Stimulated activated memory B cell treated with anti-CD40 and anti-IgM and Interleukin-4, amounts not matched to agents 10 μg/mL and 1 μg/mL and 100 μg/mL, for 72 hours (primary cell): Measurements from ENCODE around the gene ECE2.
"Not testable (repeated sequence)": the region's sequence is repeated elsewhere in the genome, so short reads cannot be mapped to it uniquely, and the experiment has no call there.

ENCODE experiments used
- ATAC-seq: fragments of 150-1000 bp; cut with Tn5 transposase; 2 replicates; pipeline ENCODE4 v1.10.0; 2021
- H3K27ac Mint-ChIP-seq: one replicate; pipeline ENCODE4 v1.8.0; 2022; ENCODE audit warnings: mild to moderate bottlenecking, mixed read lengths
- H3K27me3 Mint-ChIP-seq: one replicate; pipeline ENCODE4 v1.8.0; 2022; ENCODE audit warnings: mixed read lengths
- H3K36me3 Mint-ChIP-seq: one replicate; pipeline ENCODE4 v1.8.0; 2022; ENCODE audit warnings: mixed read lengths
- H3K4me1 Mint-ChIP-seq: one replicate; pipeline ENCODE4 v1.8.0; 2022; ENCODE audit warnings: mixed read lengths
- H3K4me3 Mint-ChIP-seq: one replicate; pipeline ENCODE4 v1.8.0; 2022; ENCODE audit warnings: mild to moderate bottlenecking, moderate library complexity, mixed read lengths
- H3K9me3 Mint-ChIP-seq: one replicate; pipeline ENCODE4 v1.8.0; 2022; ENCODE audit warnings: mixed read lengths

Gene ECE2

GRCh38 chr3:184332370-184333090 is 56.7 kb downstream of the ECE2 start:
- Mint-ChIP-seq H3K36me3 (peaks cover 59% of the 10 kb centered on the region), H3K27me3 (peaks cover 4% of the 10 kb centered on the region), H3K9me3 (no peaks in the 10 kb centered on the region), H3K4me1 (peaks cover 41% of the 10 kb centered on the region), H3K4me3 (no peak overlapping the region), H3K27ac (peak overlapping the region; percentile 36)
- ATAC-seq = no peak

GRCh38 chr3:184333190-184333589 is 57.4 kb downstream of the ECE2 start:
- no peak for ATAC-seq
- Mint-ChIP-seq H3K27me3 (peaks cover 11% of the 10 kb centered on the region), H3K27ac (peak overlapping the region; percentile 36), H3K36me3 (peaks cover 52% of the 10 kb centered on the region), H3K4me3 (no peak overlapping the region), H3K9me3 (no peaks in the 10 kb centered on the region), H3K4me1 (peaks cover 48% of the 10 kb centered on the region)

- ATAC-seq = no peak
- Mint-ChIP-seq H3K27me3 (peaks cover 14% of the 10 kb centered on the region), H3K4me3 (no peak overlapping the region), H3K27ac (peak overlapping the region; percentile 36), H3K4me1 (peaks cover 51% of the 10 kb centered on the region), H3K36me3 (peaks cover 47% of the 10 kb centered on the region), H3K9me3 (no peaks in the 10 kb centered on the region)
Observed at GRCh38 chr3:184333700-184334099, 57.9 kb downstream of the ECE2 start.

- Mint-ChIP-seq H3K27me3 (peaks cover 14% of the 10 kb centered on the region), H3K4me1 (peaks cover 54% of the 10 kb centered on the region), H3K36me3 (peaks cover 43% of the 10 kb centered on the region), H3K4me3 (no peak overlapping the region), H3K9me3 (no peaks in the 10 kb centered on the region), H3K27ac (peak overlapping the region; percentile 36)
- ATAC-seq = no peak
Observed at GRCh38 chr3:184334470-184335158, 58.8 kb downstream of the ECE2 start.

- Mint-ChIP-seq H3K36me3 (peaks cover 40% of the 10 kb centered on the region), H3K27ac (peak overlapping the region; percentile 36), H3K27me3 (peaks cover 14% of the 10 kb centered on the region), H3K4me1 (peaks cover 54% of the 10 kb centered on the region), H3K9me3 (no peaks in the 10 kb centered on the region), H3K4me3 (peak overlapping the region; percentile 89)
- no peak for ATAC-seq
Observed at GRCh38 chr3:184335291-184335660, 59.5 kb downstream of the ECE2 start.

GRCh38 chr3:184335661-184336546 is 60.1 kb downstream of the ECE2 start:
- H3K9me3 Mint-ChIP-seq = no peaks in the 10 kb centered on the region
- peaks cover 42% of the 10 kb centered on the region for H3K36me3 Mint-ChIP-seq
- H3K27me3 Mint-ChIP-seq = peaks cover 14% of the 10 kb centered on the region

GRCh38 chr3:184336547-184337398 is 61.0 kb downstream of the ECE2 start:
- Mint-ChIP-seq H3K36me3 (peaks cover 34% of the 10 kb centered on the region), H3K4me1 (peaks cover 54% of the 10 kb centered on the region), H3K27me3 (peaks cover 14% of the 10 kb centered on the region), H3K4me3 (peak overlapping the region; percentile 89), H3K27ac (peak overlapping the region; percentile 36), H3K9me3 (no peaks in the 10 kb centered on the region)
- no peak for ATAC-seq

More at GRCh38 chr3:184335661-184336546, 60.1 kb downstream of the ECE2 start:
- H3K4me1 Mint-ChIP-seq = peaks cover 54% of the 10 kb centered on the region
- peak overlapping the region; percentile 89 for H3K4me3 Mint-ChIP-seq
- peak; percentile 86 for ATAC-seq
- peak overlapping the region; percentile 36 for H3K27ac Mint-ChIP-seq

- peaks cover 14% of the 10 kb centered on the region for H3K27me3 Mint-ChIP-seq
- H3K27ac Mint-ChIP-seq = peak within 1 kb of the TSS; percentile 36
- H3K36me3 Mint-ChIP-seq = peaks cover 29% of the 10 kb centered on the region
- H3K9me3 Mint-ChIP-seq = no peaks in the 10 kb centered on the region
- peaks cover 54% of the 10 kb centered on the region for H3K4me1 Mint-ChIP-seq
- peak within 1 kb of the TSS; percentile 89 for H3K4me3 Mint-ChIP-seq
- ATAC-seq = no peak
Observed at GRCh38 chr3:184337399-184337714, 61.5 kb downstream of the ECE2 start, which contains the start of gene FAM131A. Gene FAM131A, plus strand, starts transcription at chr3:184337600. Its CDS starts 31 bp downstream, at chr3:184337631.

GRCh38 chr3:184337981-184338380 is 62.2 kb downstream of the ECE2 start:
- no peak for ATAC-seq
- Mint-ChIP-seq H3K27me3 (peaks cover 14% of the 10 kb centered on the region), H3K4me3 (peak overlapping the region; percentile 11), H3K9me3 (no peaks in the 10 kb centered on the region), H3K4me1 (peaks cover 48% of the 10 kb centered on the region), H3K27ac (peak overlapping the region; percentile 36), H3K36me3 (peaks cover 28% of the 10 kb centered on the region)

- Mint-ChIP-seq H3K9me3 (no peaks in the 10 kb centered on the region), H3K27ac (peak overlapping the region; percentile 36), H3K4me3 (peak overlapping the region; percentile 51), H3K4me1 (peaks cover 43% of the 10 kb centered on the region), H3K27me3 (peaks cover 14% of the 10 kb centered on the region), H3K36me3 (peaks cover 23% of the 10 kb centered on the region)
- ATAC-seq = no peak
Observed at GRCh38 chr3:184338511-184338945, 62.7 kb downstream of the ECE2 start.

- Mint-ChIP-seq H3K9me3 (no peaks in the 10 kb centered on the region), H3K36me3 (peaks cover 18% of the 10 kb centered on the region), H3K4me1 (peaks cover 38% of the 10 kb centered on the region), H3K27ac (no peak overlapping the region), H3K4me3 (peak overlapping the region; percentile 51), H3K27me3 (peaks cover 14% of the 10 kb centered on the region)
- ATAC-seq = no peak
Observed at GRCh38 chr3:184339001-184339400, 63.2 kb downstream of the ECE2 start.

- Mint-ChIP-seq H3K27me3 (peaks cover 14% of the 10 kb centered on the region), H3K36me3 (peaks cover 19% of the 10 kb centered on the region), H3K4me1 (peaks cover 36% of the 10 kb centered on the region)
- ATAC-seq, H3K9me3 Mint-ChIP-seq, H3K27ac Mint-ChIP-seq, H3K4me3 Mint-ChIP-seq: not testable (repeated sequence)
Observed at GRCh38 chr3:184339451-184340135, 63.8 kb downstream of the ECE2 start.

- no peaks in the 10 kb centered on the region for H3K9me3 Mint-ChIP-seq
- no peak overlapping the region for H3K27ac Mint-ChIP-seq
- peaks cover 26% of the 10 kb centered on the region for H3K36me3 Mint-ChIP-seq
- no peak for ATAC-seq
- H3K4me1 Mint-ChIP-seq = peaks cover 23% of the 10 kb centered on the region
- H3K27me3 Mint-ChIP-seq = peaks cover 14% of the 10 kb centered on the region
- H3K4me3 Mint-ChIP-seq = no peak overlapping the region
Observed at GRCh38 chr3:184341925-184342324, 66.1 kb downstream of the ECE2 start.
